22Rv1 (cell line): ENCODE results near the gene ELMOD3.

Experiments
- CTCF ChIP-seq: fragments of 450-650 bp; IDR thresholded peaks from 2 replicates; pipeline ENCODE4 v1.5.1; 2017; ENCODE audit warnings: mild to moderate bottlenecking
- ZFX ChIP-seq: fragments of 450-650 bp; IDR thresholded peaks from 2 replicates; pipeline ENCODE4 v1.6.1; 2017; ENCODE audit warnings: antibody characterized with exemption, borderline replicate concordance

- TF ChIP-seq CTCF (no peak), ZFX (no peak)
These were observed 34.4 kb downstream of the ELMOD3 start for GRCh38 chr2:85388878-85389538.
